Endodermal cell (in vitro differentiated cells): ENCODE data around the gene VSX2. TPM values are rescaled to one million over a fixed set of nuclear protein-coding genes. Genes with fewer than 3 reads are reported as not detected.

Experiments
- DNase-seq: peaks from one replicate; pipeline ENCODE4 v3.0.0-alpha.2; 2017
- H3K27ac ChIP-seq: 2 replicates; pipeline ENCODE4 v1.5.1; 2013; ENCODE audit warnings: mild to moderate bottlenecking, low read depth, low read length, moderate library complexity
- H3K27me3 ChIP-seq: 2 replicates; pipeline ENCODE4 v1.6.1; 2013; ENCODE audit warnings: mild to moderate bottlenecking, low read length, moderate library complexity; ENCODE audit not compliant: insufficient read depth, control insufficient read depth, poor library complexity, severe bottlenecking
- H3K36me3 ChIP-seq: 2 replicates; pipeline ENCODE4 v1.7.0; 2013; ENCODE audit warnings: mild to moderate bottlenecking, low read length, moderate library complexity; ENCODE audit not compliant: control insufficient read depth, insufficient read depth
- H3K4me1 ChIP-seq: one replicate; pipeline ENCODE4 v1.7.0; 2013; ENCODE audit warnings: low read length; ENCODE audit not compliant: control insufficient read depth, insufficient read depth
- H3K4me3 ChIP-seq: 2 replicates; pipeline ENCODE4 v1.5.1; 2013; ENCODE audit warnings: mild to moderate bottlenecking, low read length, moderate library complexity
- H3K9ac ChIP-seq: 2 replicates; pipeline ENCODE4 v1.6.1; 2013; ENCODE audit warnings: mild to moderate bottlenecking, low read length, moderate library complexity; ENCODE audit not compliant: poor library complexity, severe bottlenecking; ENCODE audit errors: extremely low read depth
- H3K9me3 ChIP-seq: 2 replicates; pipeline ENCODE4 v1.6.1; 2013; ENCODE audit warnings: mild to moderate bottlenecking, low read length, moderate library complexity; ENCODE audit not compliant: control insufficient read depth
- H3K27ac Mint-ChIP-seq: 2 replicates; pipeline ENCODE4 v1.8.0; 2020; ENCODE audit warnings: mixed read lengths
- H3K27me3 Mint-ChIP-seq: 2 replicates; pipeline ENCODE4 v1.8.0; 2021; ENCODE audit warnings: mild to moderate bottlenecking, mixed read lengths; ENCODE audit not compliant: insufficient read depth
- H3K36me3 Mint-ChIP-seq: 2 replicates; pipeline ENCODE4 v1.8.0; 2020; ENCODE audit warnings: low read depth, mixed read lengths
- H3K4me1 Mint-ChIP-seq: 2 replicates; pipeline ENCODE4 v1.8.0; 2020; ENCODE audit warnings: mixed read lengths
- H3K4me3 Mint-ChIP-seq: 2 replicates; pipeline ENCODE4 v1.8.0; 2020; ENCODE audit warnings: mild to moderate bottlenecking, moderate library complexity, mixed read lengths
- H3K9me3 Mint-ChIP-seq: 2 replicates; pipeline ENCODE4 v1.8.0; 2020; ENCODE audit warnings: mild to moderate bottlenecking, mixed read lengths
- CTCF ChIP-seq: fragments of 200-600 bp; sonication (generic); conservative IDR thresholded peaks from 2 replicates; pipeline ENCODE4 v1.5.0; 2021; ENCODE audit warnings: antibody characterized with exemption, mild to moderate bottlenecking
- WGBS, 2 experiments: methylation state at CpG; one replicate each; pipeline versions ENCODE4 v1.1.5 to v1.1.7; 2013; ENCODE audit warnings: missing lambda C conversion rate in 2 of 2, mixed read lengths in 1 of 2; ENCODE audit not compliant: insufficient coverage in 1 of 2, insufficient read length in 1 of 2; 5-methylcytosine and 5-hydroxymethylcytosine counted together
- total RNA-seq, 2 donors: library from RNA; stranded (reverse); fragmentation: NEBNext Ultra II Directional in 1 of 2; extraction: Animal tissue kit (Norgen Biotek cat#: 25700) in 1 of 2; gene quantifications; 2 replicates in 1 of 2; 3 replicates in 1 of 2; pipeline ENCODE4 v1.2.1, GENCODE V29; 2021

Gene VSX2
- total RNA-seq, 2 donors from 2014 or later = not detected

- Mint-ChIP-seq H3K4me1 (no peaks in the 10 kb centered on the region), H3K9me3 (no peaks in the 10 kb centered on the region), H3K27me3 (peaks cover 8% of the 10 kb centered on the region), H3K4me3 (no peak overlapping the region), H3K36me3 (no peaks in the 10 kb centered on the region), H3K27ac (no peak overlapping the region)
- no peak for TF ChIP-seq CTCF
- Histone ChIP-seq H3K4me3 (no peak overlapping the region), H3K4me1 (no peaks in the 10 kb centered on the region), H3K9me3 (no peaks in the 10 kb centered on the region), H3K27me3 (no peaks in the 10 kb centered on the region), H3K9ac (no peak overlapping the region), H3K36me3 (no peaks in the 10 kb centered on the region), H3K27ac (no peak overlapping the region)
- 93 to 96% methylated on average over 6 to 7 of the region's 8 CpGs for WGBS, 2 experiments
- no peak for DNase-seq
Measured at GRCh38 chr14:74309125-74310022, 70.1 kb downstream of the VSX2 start.

GRCh38 chr14:74312161-74312560 lies 72.9 kb downstream of the VSX2 start:
- no peaks in the 10 kb centered on the region for H3K9me3 Mint-ChIP-seq
- no peak overlapping the region for H3K9ac ChIP-seq
- no peaks in the 10 kb centered on the region for H3K27me3 ChIP-seq
- no peaks in the 10 kb centered on the region for H3K9me3 ChIP-seq
- no peaks in the 10 kb centered on the region for H3K4me1 Mint-ChIP-seq
- no peak overlapping the region for H3K4me3 Mint-ChIP-seq
- no peaks in the 10 kb centered on the region for H3K36me3 ChIP-seq
- no peak overlapping the region for H3K27ac Mint-ChIP-seq
- WGBS, 2 experiments = 62 to 89% methylated on average over 2 of the region's 2 CpGs
- H3K4me1 ChIP-seq = no peaks in the 10 kb centered on the region
- H3K27ac ChIP-seq = no peak overlapping the region
- DNase-seq = no peak
- H3K27me3 Mint-ChIP-seq = peaks cover 2% of the 10 kb centered on the region
- no peak overlapping the region for H3K4me3 ChIP-seq
- TF ChIP-seq CTCF = no peak
- H3K36me3 Mint-ChIP-seq = no peaks in the 10 kb centered on the region

Other genes with a start within 250 kb of the VSX2 start
- 10 to 100 TPM; 15.6 to 16.5 TPM for gene ENTPD5, start 220.2 kb upstream of the VSX2 start, total RNA-seq
- gene BBOF1, start 220.1 kb upstream of the VSX2 start, total RNA-seq = 1 to 10 TPM; 2.6 to 2.9 TPM
- gene ALDH6A1, start 155.0 kb upstream of the VSX2 start, total RNA-seq = 10 to 100 TPM; 62.0 to 66.2 TPM
- 10 to 100 TPM; 16.4 to 19.0 TPM for gene LIN52, start 154.5 kb upstream of the VSX2 start, total RNA-seq
- 100 to 1,000 TPM; 153 to 239 TPM for gene ABCD4, start 63.5 kb downstream of the VSX2 start, total RNA-seq
- 100 to 1,000 TPM in 1 of 2 donors, 10 to 100 TPM in 1; 61.8 to 108 TPM for gene VRTN, start 109.0 kb downstream of the VSX2 start, total RNA-seq
- gene SYNDIG1L, start 186.8 kb downstream of the VSX2 start, total RNA-seq = 1 to 10 TPM; 2.0 to 4.1 TPM